DMS 273 (cell line): ENCODE results near the gene PCDHGC5.

Experiments
- DNase-seq: peaks from one replicate; lab custom pipeline; 2025; ENCODE audit not compliant: unreplicated experiment; lab: John Stamatoyannopoulos, UW

PCDHGC5 gene

DNA sequence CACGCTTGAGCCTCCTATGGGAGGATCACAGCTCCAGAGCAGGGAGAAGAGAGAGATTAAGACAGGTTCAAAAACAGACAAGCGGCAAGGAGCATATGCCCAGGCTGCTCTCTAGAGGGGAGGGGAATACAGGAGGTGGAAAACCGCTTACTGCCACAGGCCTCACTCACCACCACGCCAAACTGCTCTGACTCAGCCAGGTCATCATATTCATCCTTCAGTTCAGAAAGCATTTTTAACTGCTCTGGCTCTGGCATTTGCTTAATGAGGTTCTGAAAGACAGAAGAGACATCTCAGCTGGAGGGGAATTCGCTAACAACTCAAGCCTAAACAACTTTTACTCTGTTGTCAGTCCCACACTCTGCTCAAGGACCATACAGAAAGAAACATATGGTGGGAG, 40.1 kb downstream of the PCDHGC5 start:
- DNase-seq: no peak

DNA sequence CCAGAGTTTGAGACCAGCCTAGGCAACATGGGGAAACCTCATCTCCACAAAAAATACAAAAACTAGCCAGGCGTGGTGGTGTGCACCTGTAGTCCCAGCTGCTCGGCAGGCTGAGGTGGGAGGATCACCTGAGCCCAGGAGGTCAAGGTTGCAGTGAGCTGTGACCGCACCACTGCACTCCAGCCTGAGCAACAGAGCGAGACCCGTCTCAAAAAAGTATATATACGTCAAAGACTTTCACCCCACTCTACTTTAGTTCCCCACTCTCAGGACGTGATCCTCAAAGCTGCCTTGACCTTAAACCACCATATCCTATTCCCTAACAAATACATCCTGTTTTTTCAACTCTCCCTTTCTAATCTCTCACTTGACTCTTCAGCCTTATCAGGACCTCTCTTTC, 41.0 kb downstream of the PCDHGC5 start:
- no peak for DNase-seq

DNA sequence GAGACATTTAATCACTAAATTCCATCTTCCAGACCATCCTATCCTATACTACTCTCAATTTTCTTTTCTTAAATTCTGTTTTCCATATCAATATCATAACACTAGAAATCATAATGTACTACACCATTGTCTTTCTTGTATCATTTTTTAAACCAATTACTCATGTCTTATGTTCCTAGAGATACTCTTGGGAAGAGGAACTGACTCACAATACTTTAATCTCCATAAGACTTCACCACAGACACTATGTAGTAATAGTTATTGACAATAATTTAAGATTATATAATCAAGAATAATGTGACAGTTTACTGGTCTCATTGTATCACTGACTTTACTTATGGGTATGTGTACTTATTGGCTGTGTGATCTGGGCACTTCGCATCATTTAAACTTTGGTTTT, 43.8 kb downstream of the PCDHGC5 start:
- DNase-seq: no peak

DNA sequence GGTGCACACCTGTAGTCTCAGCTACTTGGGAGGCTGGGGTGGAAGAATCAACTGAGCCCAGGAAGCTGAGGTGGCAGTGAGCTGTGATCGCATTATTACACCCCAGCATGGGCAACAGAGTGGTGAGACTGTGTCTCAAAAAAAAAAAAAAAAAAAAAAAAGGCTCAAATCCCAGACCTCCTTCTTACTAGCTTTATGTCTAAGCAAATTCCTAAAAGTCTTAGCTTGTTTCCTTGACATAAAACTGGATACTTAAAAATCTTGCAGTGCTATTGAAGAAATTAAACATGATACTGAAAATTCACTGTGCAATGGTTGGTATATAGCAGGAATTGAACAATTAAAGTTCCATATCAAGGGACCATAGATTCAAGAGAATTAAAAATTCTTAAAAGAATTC, 45.0 kb downstream of the PCDHGC5 start:
- DNase-seq: no peak

DNA sequence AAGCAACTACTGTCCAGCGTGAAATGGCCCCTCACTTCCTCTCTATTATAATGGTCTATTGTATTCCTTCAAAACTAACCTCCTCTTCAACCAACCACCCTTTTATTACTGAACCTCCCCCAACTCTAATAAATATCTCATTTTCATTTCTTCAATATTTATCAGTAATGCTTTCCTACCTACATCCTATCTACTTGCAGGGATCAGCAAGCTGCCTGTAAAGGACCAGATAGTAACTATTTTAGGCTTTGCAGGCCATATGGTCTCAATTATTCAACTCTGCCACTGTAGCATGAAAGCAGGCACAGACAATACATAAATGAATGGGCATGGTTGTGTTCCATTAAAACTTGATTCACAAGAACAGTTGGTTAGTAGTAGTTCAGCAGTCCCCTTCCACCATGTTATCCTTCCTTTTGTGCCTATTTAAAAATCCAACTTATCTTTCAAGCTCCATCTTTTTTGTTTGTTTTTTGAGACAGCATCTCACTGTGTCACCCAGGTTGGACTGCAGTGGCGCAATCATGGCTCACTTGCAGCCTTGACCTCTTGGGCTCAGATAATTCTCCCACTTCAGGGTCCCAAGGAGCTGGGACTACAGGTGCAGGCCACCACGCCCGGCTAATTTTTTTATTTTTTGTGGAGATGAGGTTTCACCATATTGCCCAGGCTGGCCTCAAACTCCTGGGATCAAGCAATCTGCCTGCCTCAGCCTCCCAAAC, 45.8 kb downstream of the PCDHGC5 start:
- no peak for DNase-seq
